ENCODE measurements around the gene AGPAT1. TPM values are rescaled to one million over a fixed set of nuclear protein-coding genes. Genes with fewer than 3 reads are reported as not detected.

AGPAT1 gene
- total and polyA plus RNA-seq, 10 of the 15 experiments (the other 5 are each of a cell fraction or from before 2014, with no cell fraction given) = 13.9 to 39.5 (median 24.7) TPM

- no peak for TF ChIP-seq CHD4 (IDR thresholded peaks at IDR 0.05)
- no peak for TF ChIP-seq MXI1 (IDR thresholded peaks at IDR 0.05; ENCODE audit: low read depth, low read length)
Measured at GRCh38 chr6:32163559-32164258, 12.2 kb downstream of the AGPAT1 start (continued).

- DNase-seq (ENCODE audit: low read depth, low spot score) (no peak), ATAC-seq (no peak), FAIRE-seq (no peak)
- ChIA-PET CTCF (interaction anchor here (1.0 to 2.4 kb wide), 3 partner anchors 12 to 40 kb away, joined by 3 to 15 read pairs (median 4); no protein-coding TSS in a partner anchor), POLR2A (no interaction called here), RAD21 (ENCODE audit: unreplicated experiment) (interaction anchor here (1.0 kb wide), 1 partner anchor 35 kb away, joined by 3 read pairs; no protein-coding TSS in a partner anchor), SMC1A (ENCODE audit: uncharacterized antibody, unreplicated experiment) (no interaction called here)
- no peak overlapping the region for H3K9ac ChIP-seq (ENCODE audit: control insufficient read depth, insufficient read depth, low read length)
- H4K20me1 ChIP-seq (ENCODE audit: control insufficient read depth, insufficient read depth) = no peaks in the 10 kb centered on the region
- H3K4me3 ChIP-seq = no peak overlapping the region
- H3K4me2 ChIP-seq (ENCODE audit: control insufficient read depth, insufficient read depth) = no peak overlapping the region
- TF ChIP-seq STAT1 (conservative IDR thresholded peaks at IDR 0.05) (no peak), E2F4 (IDR thresholded peaks at IDR 0.05; ENCODE audit: low read depth, low read length) (no peak), KDM1A (IDR thresholded peaks at IDR 0.05; ENCODE audit: borderline replicate concordance) (no peak), ZNF207 (IDR thresholded peaks at IDR 0.05; ENCODE audit: borderline replicate concordance) (no peak), NR2C2 (IDR thresholded peaks at IDR 0.05; ENCODE audit: borderline replicate concordance, control insufficient read depth, insufficient read length, low read depth) (no peak)
- no peaks in the 10 kb centered on the region; a peak in 2 of 4 replicates for H3K36me3 ChIP-seq (ENCODE audit: control insufficient read depth in 2 of 2, insufficient read depth in 2 of 2, low read length in 1 of 2)
- H3K27ac ChIP-seq (ENCODE audit: control insufficient read depth, insufficient read depth) = no peak overlapping the region
- BruUV-seq (replicated peaks) = no TSS peak
- no peaks in the 10 kb centered on the region for H3K27me3 ChIP-seq (replicated peaks in 1 of 2; ENCODE audit: control insufficient read depth in 2 of 2, insufficient read depth in 2 of 2, low read length in 1 of 2)
- in situ Hi-C loops (cut with MboI) = no loop called here
- no peaks in the 10 kb centered on the region for H3K79me2 ChIP-seq (ENCODE audit: control insufficient read depth, insufficient read depth, low read length)
- H2AFZ ChIP-seq (ENCODE audit: control insufficient read depth, low read depth, low read length) = no peak overlapping the region
- peaks cover 3% of the 10 kb centered on the region; the same call in 1 of the 2 replicates for H3K4me1 ChIP-seq (ENCODE audit: control insufficient read depth, insufficient read depth, low read length)
- intact Hi-C loops (cut with micrococcal nuclease; ENCODE audit: unreplicated experiment) = loop anchor here (10.0 kb wide), 1 partner anchor 113 kb away; no protein-coding TSS in a partner anchor
- H3K9me3 ChIP-seq (replicated peaks; ENCODE audit: control insufficient read depth, insufficient read depth, low read length) = no peaks in the 10 kb centered on the region
Measured at GRCh38 chr6:32158052-32158451, 17.8 kb downstream of the AGPAT1 start.

Data from GM12878 (cell line).